GM21447 (cell line): Measurements from ENCODE around the gene LSM3.

Experiments used
- ATAC-seq: cut with Tn5 transposase; IDR thresholded peaks from one replicate; pipeline ENCODE4 v1.9.1; 2021; ENCODE audit not compliant: unreplicated experiment

LSM3 gene

DNA sequence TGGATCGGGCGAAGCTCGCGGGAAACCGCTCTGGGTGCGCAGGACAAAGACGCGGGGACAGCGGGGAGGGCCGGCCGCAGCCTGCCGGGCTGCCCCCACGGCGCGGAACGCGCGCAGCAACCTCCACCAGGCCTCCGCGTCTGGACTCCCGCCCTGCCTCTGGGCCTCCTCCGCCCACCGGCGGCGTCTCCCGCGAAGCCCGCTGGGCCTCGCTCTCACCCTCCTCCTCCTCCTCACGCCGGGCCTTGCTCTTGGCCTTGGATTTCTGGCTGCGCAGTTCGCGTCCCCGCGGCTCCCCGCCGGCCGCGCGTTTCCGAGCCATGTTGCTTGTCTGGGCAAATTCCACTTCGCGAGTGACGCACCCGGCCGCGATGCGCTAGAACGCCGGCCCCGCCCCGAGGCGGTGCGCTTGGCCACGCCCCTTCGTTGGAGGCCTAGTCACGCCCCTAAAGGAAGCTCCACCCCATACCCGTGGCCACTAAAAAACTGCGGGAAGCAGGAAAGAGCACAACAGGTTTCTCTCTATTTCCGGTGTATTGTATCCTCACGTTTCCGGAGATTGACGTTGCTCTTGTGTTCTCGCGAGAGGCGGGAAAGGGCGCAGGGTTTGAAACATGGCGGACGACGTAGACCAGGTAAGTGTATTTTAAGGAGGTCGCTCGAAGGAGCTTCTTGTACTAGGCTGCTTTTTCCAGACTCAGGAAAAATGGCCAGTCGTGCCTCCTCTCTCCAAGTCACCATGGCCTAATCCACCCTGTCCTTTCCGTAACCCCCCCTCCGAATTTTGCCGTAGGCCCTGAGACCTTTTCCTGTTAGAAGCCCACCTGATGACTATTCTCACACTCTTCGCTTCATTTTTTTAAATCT, at the start of gene LSM3, which contains the start of gene XPC:
Gene LSM3, plus strand, starts transcription at position 571 of the 867 bp plus-strand sequence. Its CDS starts 44 bp downstream, at position 615.
Gene XPC, minus strand, starts transcription at position 355 of the 867 bp plus-strand sequence. Its CDS starts 33 bp downstream, at position 322.
- peak; percentile 94 for ATAC-seq

DNA sequence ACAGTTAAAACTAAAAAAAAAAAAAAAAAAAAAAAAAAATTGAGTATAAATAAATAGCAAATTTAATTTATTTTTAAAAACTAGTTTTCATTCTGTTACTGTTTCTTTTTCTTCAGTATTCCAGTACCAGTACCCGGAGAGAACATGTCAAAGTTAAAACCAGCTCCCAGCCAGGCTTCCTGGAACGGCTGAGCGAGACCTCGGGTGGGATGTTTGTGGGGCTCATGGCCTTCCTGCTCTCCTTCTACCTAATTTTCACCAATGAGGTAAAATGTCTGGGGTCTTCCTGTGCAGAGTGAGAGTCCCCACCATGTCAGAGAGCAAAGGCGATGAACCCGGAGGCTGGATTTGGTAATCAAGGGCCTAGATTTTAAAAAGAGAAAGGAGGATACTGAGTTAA, 49.3 kb upstream of the LSM3 start:
- no peak for ATAC-seq

DNA sequence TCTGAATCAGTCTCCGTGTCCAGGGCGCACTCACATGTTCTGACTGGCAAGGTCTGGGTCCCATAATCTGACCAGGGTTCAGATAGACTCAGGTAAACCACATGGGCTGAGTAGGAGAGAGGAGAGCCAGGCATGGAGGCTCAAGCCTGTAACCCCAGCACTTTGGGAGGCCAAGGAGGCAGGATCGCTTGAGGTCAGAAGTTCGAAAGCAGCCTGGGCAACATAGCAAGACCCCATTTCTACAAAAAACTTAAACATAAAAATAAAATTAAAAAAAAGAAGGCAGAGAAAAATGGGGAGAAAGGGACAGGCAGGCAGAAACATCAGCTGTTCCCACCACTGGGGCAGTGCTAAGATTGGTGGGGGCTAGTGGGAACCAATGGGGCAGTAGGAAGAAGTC, 48.4 kb upstream of the LSM3 start:
- ATAC-seq: no peak

DNA sequence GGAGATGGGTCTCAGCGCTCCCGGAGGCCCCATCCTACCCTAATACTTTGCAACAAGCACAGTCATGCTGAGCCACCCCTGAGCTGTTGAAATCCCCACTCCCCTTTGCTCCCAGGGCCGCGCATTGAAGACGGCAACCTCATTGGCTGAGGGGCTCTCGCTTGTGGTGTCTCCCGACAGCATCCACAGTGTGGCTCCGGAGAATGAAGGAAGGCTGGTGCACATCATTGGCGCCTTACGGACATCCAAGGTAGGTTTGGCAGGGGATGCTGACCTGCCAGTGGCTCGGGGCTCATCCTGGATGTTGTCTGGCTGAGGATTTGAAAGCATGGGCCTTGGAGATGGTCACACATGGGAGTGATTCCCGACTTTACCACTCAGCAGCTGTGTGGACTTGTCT, 47.9 kb upstream of the LSM3 start:
- ATAC-seq: no peak

DNA sequence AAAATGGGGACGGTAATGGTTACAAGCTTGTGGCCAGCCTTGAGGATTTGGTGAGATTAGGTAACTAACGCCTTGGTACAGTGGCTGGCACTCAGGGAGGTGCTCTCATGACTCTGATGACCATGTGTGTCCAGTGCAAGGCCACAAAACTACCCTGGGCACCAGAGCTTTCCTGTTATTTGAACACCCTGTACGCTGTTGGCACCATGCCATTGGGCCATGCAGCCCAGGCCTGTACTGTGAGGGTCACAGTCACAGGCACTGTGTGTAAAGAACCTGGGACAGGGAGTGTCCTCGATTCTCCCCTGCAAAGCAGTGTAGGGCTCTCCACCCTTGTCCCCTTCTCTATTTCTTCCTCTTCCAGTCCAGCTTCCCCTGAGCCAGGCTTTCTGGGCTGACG, 47.5 kb upstream of the LSM3 start:
- ATAC-seq: no peak

DNA sequence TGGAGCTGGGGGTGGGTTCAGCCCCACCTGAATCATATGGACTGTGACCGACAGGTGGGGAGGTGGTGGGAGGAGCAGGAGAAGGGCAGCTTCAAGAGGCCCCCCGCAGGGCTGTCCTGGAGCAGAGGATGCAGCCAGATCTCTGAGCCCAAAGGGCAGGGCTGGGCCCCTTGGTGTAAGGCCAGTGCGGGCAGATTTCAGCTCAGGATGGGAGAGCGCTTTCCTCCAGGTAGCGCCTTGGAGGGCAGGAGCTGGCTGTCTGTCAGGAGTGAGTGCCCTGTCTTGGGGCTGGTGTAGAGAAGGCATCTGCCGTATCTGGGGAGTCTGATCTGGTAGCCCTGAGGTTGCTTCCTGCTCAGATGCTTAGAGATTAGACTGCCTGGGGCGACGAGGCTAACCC, 46.5 kb upstream of the LSM3 start:
- ATAC-seq: no peak

DNA sequence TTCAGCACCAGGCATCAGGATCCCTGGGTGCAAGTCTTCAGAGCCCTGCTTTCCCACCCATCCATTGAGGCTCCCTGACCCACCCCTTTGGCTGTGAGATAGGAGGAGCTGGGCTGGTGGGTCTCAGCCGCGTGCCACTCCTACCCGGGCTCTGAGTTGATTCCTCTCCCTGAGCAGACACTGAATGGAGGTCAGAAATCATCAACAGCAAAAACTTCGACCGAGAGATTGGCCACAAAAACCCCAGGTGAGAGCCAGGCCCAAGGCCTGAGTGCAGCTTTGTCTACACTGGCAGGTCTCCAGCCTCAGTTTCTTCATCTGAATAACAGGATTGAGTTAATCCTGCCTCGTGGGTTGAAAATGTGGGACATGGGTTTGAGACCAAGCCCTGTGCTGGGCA, 45.9 kb upstream of the LSM3 start:
- ATAC-seq: no peak

DNA sequence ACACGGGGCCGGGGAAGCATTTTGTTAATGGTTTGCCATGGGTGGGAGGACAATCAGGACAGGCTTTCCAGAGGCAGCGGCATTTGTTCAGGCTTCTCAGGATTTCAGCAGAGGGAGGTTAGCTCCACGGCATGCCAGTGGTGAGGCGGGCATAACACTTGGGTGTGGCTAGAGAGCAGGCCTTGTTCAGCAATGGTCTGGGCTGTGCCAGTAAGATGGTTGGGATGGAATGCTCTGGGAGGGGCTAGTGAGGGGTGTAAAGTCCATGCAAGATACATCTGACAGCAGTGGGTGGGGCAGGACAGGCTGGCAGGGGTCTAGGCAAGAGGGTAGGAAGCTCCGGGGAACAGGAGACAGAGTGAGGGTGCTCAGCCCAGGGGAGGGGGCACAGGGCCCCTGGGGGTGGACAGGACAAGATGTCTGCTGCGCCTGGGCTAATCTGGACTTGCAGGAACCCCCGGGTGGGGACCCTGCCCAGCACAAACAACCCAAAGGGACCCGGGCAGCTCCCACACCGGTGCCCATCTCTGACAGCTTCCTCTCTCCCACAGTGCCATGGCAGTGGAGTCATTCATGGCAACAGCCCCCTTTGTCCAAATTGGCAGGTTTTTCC, 45.3 kb upstream of the LSM3 start:
- no peak for ATAC-seq

DNA sequence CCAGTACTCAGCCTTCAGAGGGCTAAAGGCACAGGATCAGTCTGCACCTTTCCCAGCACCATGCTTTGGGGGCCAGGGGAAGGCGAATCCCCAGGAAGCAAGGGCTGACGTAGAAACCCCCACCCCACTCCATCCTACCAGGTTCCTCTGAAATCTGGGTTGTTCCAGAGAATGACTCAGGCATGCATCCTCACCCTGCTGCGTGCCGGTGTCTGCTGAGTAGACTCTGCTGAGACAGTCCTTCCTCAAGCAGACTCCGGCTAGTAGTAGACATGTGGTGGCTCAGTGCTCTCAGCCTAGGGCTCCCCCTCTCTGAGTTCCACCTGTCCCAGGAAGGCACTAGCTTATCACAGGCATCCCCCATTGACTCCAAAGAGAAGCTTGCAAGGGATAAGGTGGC, 44.7 kb upstream of the LSM3 start:
- ATAC-seq: no peak

DNA sequence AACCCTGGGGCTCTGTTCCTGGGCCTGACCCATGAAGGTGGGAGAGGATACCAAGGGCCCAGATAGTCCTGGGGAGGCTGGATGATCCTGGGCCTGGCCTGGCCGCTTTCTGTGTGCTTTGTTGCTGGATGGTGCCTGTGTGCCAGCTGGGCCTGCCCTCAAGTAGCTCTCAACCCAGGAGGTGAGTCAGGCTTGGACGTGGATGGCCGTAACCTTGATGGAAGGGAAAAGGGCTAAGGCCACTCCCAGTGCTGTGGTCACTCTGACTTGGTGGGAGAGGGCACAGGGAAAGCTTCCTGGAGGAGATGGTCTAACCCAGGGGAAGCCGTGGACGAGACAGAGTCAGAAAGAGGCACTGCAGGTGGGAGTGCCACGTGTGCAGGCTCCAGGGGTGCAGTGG, 44.3 kb upstream of the LSM3 start:
- no peak for ATAC-seq

DNA sequence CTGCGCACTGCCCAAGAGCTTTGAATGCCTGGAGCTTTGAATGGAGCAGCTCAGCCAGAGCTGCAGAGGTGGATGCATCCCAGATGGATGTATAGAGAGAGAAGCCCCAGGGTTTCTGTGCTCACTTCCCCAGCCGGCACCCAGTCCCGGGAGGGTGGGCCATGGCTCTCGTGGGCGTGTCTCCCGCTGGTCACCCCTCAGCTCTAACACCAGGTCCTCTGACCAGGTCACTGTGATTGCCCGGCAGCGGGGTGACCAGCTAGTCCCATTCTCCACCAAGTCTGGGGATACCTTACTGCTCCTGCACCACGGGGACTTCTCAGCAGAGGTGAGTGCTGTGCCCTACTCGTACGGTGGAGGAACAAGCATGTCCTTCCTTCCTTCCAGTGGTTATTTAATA, 43.0 kb upstream of the LSM3 start:
- no peak for ATAC-seq

DNA sequence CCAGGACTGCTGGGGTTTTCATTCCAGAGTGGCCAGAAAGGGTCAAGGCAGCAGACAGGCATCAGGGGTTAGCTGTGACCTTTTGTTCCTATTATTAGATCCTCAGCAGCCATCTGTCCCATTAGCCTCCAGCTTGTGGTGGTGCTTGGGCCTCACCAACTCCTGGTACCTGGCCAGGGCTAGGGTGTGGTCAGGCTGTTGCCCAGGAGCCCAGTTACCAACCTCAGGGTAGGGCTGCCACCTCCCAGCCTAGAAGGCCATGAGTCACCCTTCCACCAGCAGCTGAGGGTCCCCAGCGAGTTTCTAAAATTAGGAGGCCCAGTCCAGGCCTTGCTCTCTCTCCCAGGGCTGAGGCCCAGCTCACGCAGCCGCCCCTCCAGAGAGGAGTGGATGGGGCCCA, 41.6 kb upstream of the LSM3 start:
- ATAC-seq: no peak

DNA sequence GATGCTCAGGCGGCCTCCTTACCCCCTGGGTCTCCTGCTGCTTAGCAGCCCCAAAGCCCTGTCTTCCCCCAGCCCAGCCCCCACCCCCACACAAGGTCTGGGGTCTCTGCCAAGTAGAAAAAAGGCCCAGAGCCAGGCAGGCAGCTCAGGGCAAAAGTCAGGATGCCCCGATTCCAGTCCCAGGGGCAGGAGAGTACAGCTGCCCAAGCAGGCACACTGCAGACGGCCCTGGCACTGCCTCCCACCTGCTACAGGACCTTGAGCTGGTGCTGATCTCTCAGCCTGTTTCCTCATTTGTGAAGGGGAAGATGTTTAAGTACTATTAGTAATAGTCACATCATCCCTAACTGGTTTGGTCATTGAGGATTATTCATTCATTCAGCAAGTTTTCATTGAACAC, 41.2 kb upstream of the LSM3 start:
- ATAC-seq: no peak

DNA sequence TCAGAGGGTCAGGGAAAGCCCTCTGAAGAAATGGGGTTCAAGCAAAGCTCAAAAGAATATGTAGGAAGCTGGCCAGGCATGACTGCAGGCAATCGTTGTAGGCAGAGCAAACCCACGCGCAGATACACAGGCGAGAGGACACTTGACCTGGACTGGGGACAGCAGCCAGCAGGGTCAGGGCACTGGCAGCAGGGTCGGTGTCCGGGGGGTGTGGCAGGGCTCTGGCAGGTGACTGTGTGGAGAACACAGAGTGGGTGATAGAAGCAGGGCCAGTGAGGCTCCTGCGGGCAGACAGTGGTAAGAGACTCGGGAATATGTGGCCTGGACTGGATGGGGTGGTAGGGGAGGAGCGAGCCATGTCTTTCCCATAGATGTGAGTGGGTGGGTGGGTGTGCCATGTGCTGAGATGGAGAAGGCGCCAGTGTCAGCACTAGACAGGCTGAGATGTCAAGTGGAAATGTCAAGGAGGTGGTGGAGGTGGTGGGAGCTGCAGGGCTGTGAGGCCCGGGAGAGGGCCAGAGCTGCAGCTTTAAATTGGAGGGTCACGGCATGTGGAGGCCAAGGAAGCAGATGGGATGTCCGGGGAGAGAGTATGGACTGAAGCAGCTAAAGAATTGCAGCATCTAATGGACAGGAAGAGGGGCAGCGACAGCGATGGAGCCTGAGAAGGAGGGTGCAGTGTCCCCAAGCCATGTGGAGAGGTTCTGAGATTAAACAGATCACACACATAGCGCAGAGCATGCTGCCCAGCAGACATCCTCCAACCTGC, 40.3 kb upstream of the LSM3 start:
- ATAC-seq: no peak

DNA sequence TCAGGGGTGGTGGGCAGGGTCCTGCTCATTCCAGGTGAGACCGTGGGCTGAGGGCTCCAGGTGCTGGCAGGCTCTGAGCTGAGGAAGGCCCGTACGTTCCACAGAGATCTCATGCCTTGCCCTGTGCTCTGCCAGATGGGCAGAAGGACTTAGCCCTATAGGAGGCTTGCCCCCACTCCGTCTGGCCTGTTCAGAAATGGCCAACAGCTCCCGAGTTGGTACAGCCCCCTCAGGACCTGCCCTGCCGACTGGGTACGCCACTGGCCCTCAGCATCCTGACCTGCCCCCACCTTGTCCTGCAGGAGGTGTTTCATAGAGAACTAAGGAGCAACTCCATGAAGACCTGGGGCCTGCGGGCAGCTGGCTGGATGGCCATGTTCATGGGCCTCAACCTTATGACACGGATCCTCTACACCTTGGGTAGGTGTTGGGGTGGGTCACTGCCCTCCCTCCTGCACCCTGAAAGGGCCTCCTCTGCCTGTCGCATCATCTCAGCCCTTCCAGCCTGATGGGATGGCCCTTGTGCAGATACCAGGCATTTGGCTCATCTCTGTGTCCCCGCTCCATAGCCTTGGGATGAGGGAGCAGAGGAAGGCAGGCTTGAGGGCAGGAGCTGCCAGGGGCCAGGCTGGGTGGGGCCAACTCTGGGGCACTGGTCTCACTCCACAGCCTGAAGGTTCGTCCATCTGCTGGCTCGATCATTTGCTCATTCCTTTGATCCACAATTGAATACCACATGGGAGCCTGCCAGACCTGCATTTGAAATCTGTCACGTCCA, 39.5 kb upstream of the LSM3 start:
- no peak for ATAC-seq

DNA sequence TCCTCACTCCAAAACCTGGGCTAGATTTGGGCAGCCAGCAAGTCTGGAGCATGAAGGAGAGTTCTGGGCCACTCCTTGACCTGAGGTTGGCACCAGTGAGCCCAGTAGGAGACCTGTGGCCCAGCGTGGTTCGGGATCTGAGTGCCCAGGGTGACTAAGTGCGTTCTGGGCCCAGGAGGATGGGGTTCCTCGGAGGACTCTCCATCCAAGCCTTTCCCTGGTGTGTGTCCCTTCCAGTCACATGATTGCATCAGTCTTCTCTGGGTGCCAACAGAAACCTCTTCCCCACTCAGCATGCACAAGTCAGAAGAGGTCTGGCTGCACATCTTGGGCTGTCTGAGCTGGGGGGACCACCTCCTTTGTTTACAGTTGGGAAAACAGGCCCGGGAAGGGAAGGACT, 38.8 kb upstream of the LSM3 start:
- ATAC-seq: no peak

DNA sequence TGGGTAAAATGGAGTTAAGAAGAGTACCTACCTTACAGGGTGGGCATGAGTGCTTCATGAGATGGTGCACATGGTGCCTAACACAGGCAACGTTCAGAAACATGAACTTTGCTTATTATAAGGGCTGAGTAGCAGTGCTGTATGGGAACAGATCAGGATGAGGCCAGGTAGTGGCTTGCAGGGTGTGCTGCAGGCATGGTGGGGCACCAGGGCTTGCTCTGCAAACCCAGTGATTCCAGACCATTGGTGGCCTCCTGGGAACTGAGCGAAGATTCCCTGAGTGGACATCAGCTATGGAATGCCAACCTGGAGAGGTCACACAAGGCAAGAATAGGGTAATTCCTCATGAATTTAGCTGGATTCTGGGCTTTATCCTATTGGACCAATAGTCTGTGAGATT, 37.9 kb upstream of the LSM3 start:
- ATAC-seq: no peak

DNA sequence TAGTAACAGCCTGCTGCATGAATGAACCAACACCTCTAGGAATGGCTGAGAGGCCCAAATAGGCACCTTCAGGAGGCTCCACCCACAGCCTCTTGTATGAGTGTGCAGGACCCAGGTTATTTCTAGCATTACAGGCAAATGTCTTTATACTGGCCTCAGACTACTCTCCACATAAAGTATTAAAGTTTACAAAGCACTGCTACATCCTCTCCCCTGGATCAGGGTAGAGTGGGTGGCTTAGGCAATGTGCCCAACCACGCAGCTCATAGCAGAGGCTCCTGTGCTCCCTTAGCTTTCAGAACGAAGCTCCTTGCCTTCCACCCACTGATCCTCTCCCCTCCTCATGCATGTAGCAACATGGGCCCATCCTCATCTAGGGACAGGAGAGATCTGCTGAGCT, 37.5 kb upstream of the LSM3 start:
- no peak for ATAC-seq

DNA sequence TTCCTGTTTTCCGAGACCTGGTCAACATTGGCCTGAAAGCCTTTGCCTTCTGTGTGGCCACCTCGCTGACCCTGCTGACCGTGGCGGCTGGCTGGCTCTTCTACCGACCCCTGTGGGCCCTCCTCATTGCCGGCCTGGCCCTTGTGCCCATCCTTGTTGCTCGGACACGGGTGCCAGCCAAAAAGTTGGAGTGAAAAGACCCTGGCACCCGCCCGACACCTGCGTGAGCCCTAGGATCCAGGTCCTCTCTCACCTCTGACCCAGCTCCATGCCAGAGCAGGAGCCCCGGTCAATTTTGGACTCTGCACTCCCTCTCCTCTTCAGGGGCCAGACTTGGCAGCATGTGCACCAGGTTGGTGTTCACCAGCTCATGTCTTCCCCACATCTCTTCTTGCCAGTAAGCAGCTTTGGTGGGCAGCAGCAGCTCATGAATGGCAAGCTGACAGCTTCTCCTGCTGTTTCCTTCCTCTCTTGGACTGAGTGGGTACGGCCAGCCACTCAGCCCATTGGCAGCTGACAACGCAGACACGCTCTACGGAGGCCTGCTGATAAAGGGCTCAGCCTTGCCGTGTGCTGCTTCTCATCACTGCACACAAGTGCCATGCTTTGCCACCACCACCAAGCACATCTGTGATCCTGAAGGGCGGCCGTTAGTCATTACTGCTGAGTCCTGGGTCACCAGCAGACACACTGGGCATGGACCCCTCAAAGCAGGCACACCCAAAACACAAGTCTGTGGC, 36.8 kb upstream of the LSM3 start:
- ATAC-seq: no peak

DNA sequence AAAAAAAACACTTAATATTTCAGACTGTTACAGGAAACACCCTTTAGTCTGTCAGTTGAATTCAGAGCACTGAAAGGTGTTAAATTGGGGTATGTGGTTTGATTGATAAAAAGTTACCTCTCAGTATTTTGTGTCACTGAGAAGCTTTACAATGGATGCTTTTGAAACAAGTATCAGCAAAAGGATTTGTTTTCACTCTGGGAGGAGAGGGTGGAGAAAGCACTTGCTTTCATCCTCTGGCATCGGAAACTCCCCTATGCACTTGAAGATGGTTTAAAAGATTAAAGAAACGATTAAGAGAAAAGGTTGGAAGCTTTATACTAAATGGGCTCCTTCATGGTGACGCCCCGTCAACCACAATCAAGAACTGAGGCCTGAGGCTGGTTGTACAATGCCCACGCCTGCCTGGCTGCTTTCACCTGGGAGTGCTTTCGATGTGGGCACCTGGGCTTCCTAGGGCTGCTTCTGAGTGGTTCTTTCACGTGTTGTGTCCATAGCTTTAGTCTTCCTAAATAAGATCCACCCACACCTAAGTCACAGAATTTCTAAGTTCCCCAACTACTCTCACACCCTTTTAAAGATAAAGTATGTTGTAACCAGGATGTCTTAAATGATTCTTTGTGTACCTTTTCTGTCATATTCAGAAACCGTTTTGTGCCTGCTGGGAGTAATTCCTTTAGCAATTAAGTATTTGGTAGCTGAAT, 35.9 kb upstream of the LSM3 start:
- no peak for ATAC-seq
